ENCODE measurements around the gene CCSER2.

DNA sequence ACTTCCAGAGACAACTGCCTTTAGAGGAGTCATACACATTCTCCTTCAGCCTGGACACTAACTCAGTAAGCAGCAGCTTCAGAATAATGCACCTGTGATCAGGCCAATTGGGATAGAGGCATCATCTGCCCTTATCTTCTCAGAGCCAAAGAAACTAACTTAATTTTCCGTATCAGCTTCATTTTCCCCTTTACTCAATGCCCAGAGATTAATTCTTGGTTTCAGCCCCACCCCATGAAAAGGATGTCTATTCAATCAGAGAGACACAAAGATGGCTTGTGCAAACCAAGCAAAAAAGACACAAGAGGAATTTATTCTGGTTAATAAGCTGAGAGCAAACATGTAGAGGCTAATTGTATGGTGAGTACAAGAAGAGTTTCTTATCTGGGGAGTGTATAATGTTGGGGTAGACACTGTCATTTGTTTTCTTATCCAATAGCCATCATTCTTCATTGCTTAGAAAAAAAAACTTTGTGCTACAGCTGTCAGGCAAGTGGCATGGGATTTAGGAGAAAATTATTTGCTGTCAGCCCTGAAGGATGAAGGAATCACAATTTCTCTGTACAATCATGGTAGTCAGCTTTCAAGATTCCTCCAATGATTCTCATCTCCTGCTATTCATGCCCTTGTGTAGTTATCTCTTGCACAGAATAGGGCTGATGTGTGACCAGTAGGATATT is 38.7 kb upstream of the CCSER2 start:
- TF ChIP-seq POLR2A (IDR thresholded peaks at IDR 0.05): no peak
- TF ChIP-seq, protein P1, sequence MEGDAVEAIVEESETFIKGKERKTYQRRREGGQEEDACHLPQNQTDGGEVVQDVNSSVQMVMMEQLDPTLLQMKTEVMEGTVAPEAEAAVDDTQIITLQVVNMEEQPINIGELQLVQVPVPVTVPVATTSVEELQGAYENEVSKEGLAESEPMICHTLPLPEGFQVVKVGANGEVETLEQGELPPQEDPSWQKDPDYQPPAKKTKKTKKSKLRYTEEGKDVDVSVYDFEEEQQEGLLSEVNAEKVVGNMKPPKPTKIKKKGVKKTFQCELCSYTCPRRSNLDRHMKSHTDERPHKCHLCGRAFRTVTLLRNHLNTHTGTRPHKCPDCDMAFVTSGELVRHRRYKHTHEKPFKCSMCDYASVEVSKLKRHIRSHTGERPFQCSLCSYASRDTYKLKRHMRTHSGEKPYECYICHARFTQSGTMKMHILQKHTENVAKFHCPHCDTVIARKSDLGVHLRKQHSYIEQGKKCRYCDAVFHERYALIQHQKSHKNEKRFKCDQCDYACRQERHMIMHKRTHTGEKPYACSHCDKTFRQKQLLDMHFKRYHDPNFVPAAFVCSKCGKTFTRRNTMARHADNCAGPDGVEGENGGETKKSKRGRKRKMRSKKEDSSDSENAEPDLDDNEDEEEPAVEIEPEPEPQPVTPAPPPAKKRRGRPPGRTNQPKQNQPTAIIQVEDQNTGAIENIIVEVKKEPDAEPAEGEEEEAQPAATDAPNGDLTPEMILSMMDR (IDR thresholded peaks at IDR 0.05): no peak

Data from breast epithelium (tissue), 3 donors.